K562 (cell line): ENCODE data around the gene CPZ. TPM values are rescaled to one million over a fixed set of nuclear protein-coding genes. Genes with fewer than 3 reads are reported as not detected.

Experiments used
- ATF6 ChIP-seq: sonication (generic); formaldehyde crosslinking; IDR thresholded peaks from 2 replicates; pipeline ENCODE4 v1.4.0; 2020; ENCODE audit warnings: mild to moderate bottlenecking, missing genetic modification reagents
- CTCF ChIP-seq, 3 experiments: IDR thresholded peaks in 2 of 3; conservative IDR thresholded peaks in 1 of 3; 2 replicates each; pipeline ENCODE4 v1.5.1; 2011 to 2012; ENCODE audit warnings: low read length in 3 of 3, mild to moderate bottlenecking in 3 of 3, control low read depth in 2 of 3, improper control_type of control experiment in 1 of 3, inconsistent platforms in 1 of 3, low read depth in 1 of 3, mixed read lengths in 1 of 3, moderate library complexity in 1 of 3; ENCODE audit not compliant: insufficient read depth in 2 of 3
- FUS ChIP-seq: fragments of 200-400 bp; formaldehyde crosslinking; optimal IDR thresholded peaks from 2 replicates; pipeline ENCODE3; 2017; ENCODE audit warnings: low read depth, low read length
- JUN ChIP-seq, 2 experiments: sonication (generic) in 1 of 2; formaldehyde crosslinking in 1 of 2; IDR thresholded peaks; 2 replicates each; pipeline versions ENCODE4 v1.6.1 to v1.8.0; 2012 to 2022; ENCODE audit warnings: borderline replicate concordance in 2 of 2, mild to moderate bottlenecking in 2 of 2, improper control_type of control experiment in 1 of 2, low read depth in 1 of 2, low read length in 1 of 2, missing genetic modification reagents in 1 of 2
- MAX ChIP-seq: sonication (generic); formaldehyde crosslinking; IDR thresholded peaks from 2 replicates; pipeline ENCODE4 v1.9.0; 2022; ENCODE audit warnings: mild to moderate bottlenecking, missing genetic modification reagents
- NR0B1 ChIP-seq: fragments of 450-650 bp; IDR thresholded peaks from one replicate; pipeline ENCODE4 v1.6.1; 2018; ENCODE audit warnings: mild to moderate bottlenecking, moderate library complexity; ENCODE audit not compliant: partially characterized antibody
- SETDB1 ChIP-seq: IDR thresholded peaks from one replicate; pipeline ENCODE4 v1.6.1; 2012; ENCODE audit warnings: low read length, control low read depth, inconsistent platforms
- USF1 ChIP-seq: sonication (generic); formaldehyde crosslinking; IDR thresholded peaks from 2 replicates; pipeline ENCODE4 v1.9.0; 2022; ENCODE audit warnings: mild to moderate bottlenecking, missing genetic modification reagents
- XRCC5 ChIP-seq: fragments of 200-400 bp; formaldehyde crosslinking; IDR thresholded peaks from 2 replicates; pipeline ENCODE4 v1.6.1; 2017; ENCODE audit warnings: low read depth, mild to moderate bottlenecking, low read length
- ZNF512 ChIP-seq: IDR thresholded peaks from 2 replicates; pipeline ENCODE4 v1.6.1; 2016; ENCODE audit warnings: missing genetic modification characterization, missing compliant biosample characterization
- ZNF717 ChIP-seq: fragments of 250-450 bp; sonication (Bioruptor Pico); IDR thresholded peaks from 2 replicates; pipeline ENCODE4 v1.5.0; 2021
- ZNF740 ChIP-seq, 3 experiments: fragments of 200-800 bp in 1 of 3; sonication (Bioruptor generic) in 1 of 3; sonication (generic) in 1 of 3; formaldehyde crosslinking in 1 of 3; IDR thresholded peaks; 2 replicates each; pipeline versions ENCODE4 v1.6.1 to v1.8.0; 2016 to 2022; ENCODE audit warnings: mild to moderate bottlenecking in 2 of 3, missing compliant biosample characterization in 2 of 3, missing genetic modification characterization in 2 of 3, missing genetic modification reagents in 1 of 3
- polyA plus RNA-seq, 8 experiments: library from polyadenylated mRNA; depleted of rRNA in 4 of 8; stranded (reverse) in 5 of 8; unstranded in 3 of 8; fragments of >200 nt; fragmentation: Nextera tagmentation in 2 of 8; fragmentation: Illumina TruSeq in 1 of 8; extraction: Ambion mirVana in 2 of 8; extraction: Trizol in 1 of 8; gene quantifications; 2 replicates each; pipeline versions ENCODE4 v1.2.1 to v1.2.3, GENCODE V29; 2011 to 2014; ENCODE audit warnings: inconsistent platforms in 1 of 8, missing spikeins in 1 of 8
- total RNA-seq, 7 experiments: library from RNA; depleted of rRNA in 6 of 7; stranded (reverse); fragments of >200 nt in 6 of 7; fragmentation: Illumina TruSeq in 2 of 7; extraction: Trizol in 2 of 7; gene quantifications; 2 replicates each; pipeline versions ENCODE4 v1.2.1 to v1.2.3, GENCODE V29; 2011 to 2021; ENCODE audit warnings: low replicate concordance in 1 of 7

The CPZ gene
- total and polyA plus RNA-seq, 9 of the 15 experiments (the other 6 are each of a cell fraction or from before 2014, with no cell fraction given) = 0.06 to 2.2 (median 1.2) TPM; not detected in 1

- TF ChIP-seq ATF6 (CRISPR knock-in tag) (no peak), USF1 (CRISPR knock-in tag) (no peak), NR0B1 (no peak), JUN (IDR thresholded peaks at IDR 0.05; ENCODE audit: borderline replicate concordance, low read depth, low read length) (peak; percentile 83), JUN (CRISPR knock-in tag; IDR thresholded peaks at IDR 0.05; ENCODE audit: borderline replicate concordance) (0 out of 2 replicates have a peak, but pooled peaks have one; percentile 60), MAX (CRISPR knock-in tag) (no peak), XRCC5 (no peak), ZNF512 (tag) (no peak), ZNF717 (no peak), CTCF (IDR thresholded peaks at IDR 0.05 in 2 of 3, conservative IDR thresholded peaks at IDR 0.05 in 1 of 3; ENCODE audit: insufficient read depth in 2 of 3, low read depth in 1 of 3, low read length in 3 of 3) (peak; percentile 60 to 77 (median 69)), SETDB1 (no peak), ZNF740 (CRISPR knock-in tag; IDR thresholded peaks at IDR 0.05) (no peak), ZNF740 (tag; IDR thresholded peaks at IDR 0.05) (no peak), FUS (no peak)
Observed at GRCh38 chr4:8547108-8547911, 45.3 kb upstream of the CPZ start (continued).
